Chondrocyte (in vitro differentiated cells): ENCODE results near the gene DPP6. TPM values are rescaled to one million over a fixed set of nuclear protein-coding genes. Genes with fewer than 3 reads are reported as not detected.

Source experiments
- DNase-seq: peaks from one replicate; pipeline ENCODE4 v3.0.0; 2021; ENCODE audit warnings: mixed read lengths, low spot score
- H3K27ac Mint-ChIP-seq: one replicate; pipeline ENCODE4 v1.8.0; 2021; ENCODE audit warnings: mild to moderate bottlenecking, moderate library complexity, mixed read lengths; ENCODE audit not compliant: unreplicated experiment
- H3K27me3 Mint-ChIP-seq: 2 replicates; pipeline ENCODE4 v1.8.0; 2021; ENCODE audit warnings: low read depth, mixed read lengths
- H3K36me3 Mint-ChIP-seq: 2 replicates; pipeline ENCODE4 v1.8.0; 2021; ENCODE audit warnings: low read depth, mixed read lengths
- H3K4me1 Mint-ChIP-seq: 2 replicates; pipeline ENCODE4 v1.8.0; 2021; ENCODE audit warnings: low read depth, mild to moderate bottlenecking, mixed read lengths
- H3K4me3 Mint-ChIP-seq: one replicate; pipeline ENCODE4 v1.8.0; 2021; ENCODE audit warnings: mild to moderate bottlenecking, moderate library complexity, mixed read lengths; ENCODE audit not compliant: unreplicated experiment
- H3K9me3 Mint-ChIP-seq: 2 replicates; pipeline ENCODE4 v1.8.0; 2021; ENCODE audit warnings: low read depth, mixed read lengths
- CTCF ChIP-seq: fragments of 200-600 bp; sonication (generic); IDR thresholded peaks from 2 replicates; pipeline ENCODE4 v1.5.0; 2021; ENCODE audit warnings: antibody characterized with exemption, mild to moderate bottlenecking, moderate library complexity
- total RNA-seq: library from RNA; stranded (reverse); gene quantifications from 3 replicates; pipeline ENCODE4 v1.2.1, GENCODE V29; 2021

DPP6 gene
- total RNA-seq, 1 donor from 2014 or later: not detected

- peaks cover 61% of the 10 kb centered on the region for H3K9me3 Mint-ChIP-seq
- no peaks in the 10 kb centered on the region for H3K4me1 Mint-ChIP-seq
- no peaks in the 10 kb centered on the region for H3K36me3 Mint-ChIP-seq
- H3K4me3 Mint-ChIP-seq: no peak overlapping the region
- DNase-seq: no peak
- H3K27ac Mint-ChIP-seq: no peak overlapping the region
- no peak for TF ChIP-seq CTCF
- H3K27me3 Mint-ChIP-seq: no peaks in the 10 kb centered on the region
These were observed 374.6 kb downstream of the DPP6 start for GRCh38 chr7:154426778-154427177.

GRCh38 chr7:154427533-154427932 is 375.3 kb downstream of the DPP6 start:
- no peaks in the 10 kb centered on the region for H3K36me3 Mint-ChIP-seq
- no peaks in the 10 kb centered on the region for H3K4me1 Mint-ChIP-seq
- no peaks in the 10 kb centered on the region for H3K27me3 Mint-ChIP-seq
- H3K4me3 Mint-ChIP-seq: no peak overlapping the region
- TF ChIP-seq CTCF: no peak
- H3K9me3 Mint-ChIP-seq: peaks cover 59% of the 10 kb centered on the region
- no peak for DNase-seq
- no peak overlapping the region for H3K27ac Mint-ChIP-seq

GRCh38 chr7:154429666-154430404 is 377.6 kb downstream of the DPP6 start:
- peaks cover 47% of the 10 kb centered on the region for H3K9me3 Mint-ChIP-seq
- H3K27me3 Mint-ChIP-seq: no peaks in the 10 kb centered on the region
- no peak for TF ChIP-seq CTCF
- H3K36me3 Mint-ChIP-seq: no peaks in the 10 kb centered on the region
- H3K27ac Mint-ChIP-seq: no peak overlapping the region
- no peak for DNase-seq
- H3K4me1 Mint-ChIP-seq: no peaks in the 10 kb centered on the region
- no peak overlapping the region for H3K4me3 Mint-ChIP-seq

GRCh38 chr7:154430640-154431039 is 378.4 kb downstream of the DPP6 start:
- TF ChIP-seq CTCF: no peak
- Mint-ChIP-seq H3K4me1 (no peaks in the 10 kb centered on the region), H3K4me3 (no peak overlapping the region), H3K9me3 (peaks cover 48% of the 10 kb centered on the region), H3K27ac (no peak overlapping the region), H3K27me3 (no peaks in the 10 kb centered on the region), H3K36me3 (no peaks in the 10 kb centered on the region)
- DNase-seq: no peak

GRCh38 chr7:154431045-154431444 is 378.8 kb downstream of the DPP6 start:
- Mint-ChIP-seq H3K27me3 (no peaks in the 10 kb centered on the region), H3K27ac (no peak overlapping the region), H3K9me3 (peaks cover 48% of the 10 kb centered on the region), H3K36me3 (no peaks in the 10 kb centered on the region), H3K4me1 (no peaks in the 10 kb centered on the region), H3K4me3 (no peak overlapping the region)
- no peak for TF ChIP-seq CTCF
- DNase-seq: no peak
